HG03469 (cell line): Measurements from ENCODE around the gene RPRD1B.

ENCODE experiments used
- ATAC-seq: cut with Tn5 transposase; IDR thresholded peaks from one replicate; pipeline ENCODE4 v1.9.1; 2021; ENCODE audit warnings: mild to moderate bottlenecking, moderate library complexity, moderate number of reproducible peaks; ENCODE audit not compliant: unreplicated experiment

RPRD1B gene

GRCh38 chr20:38067717-38068365 lies 34.3 kb downstream of the RPRD1B start:
- no peak for ATAC-seq

DNA sequence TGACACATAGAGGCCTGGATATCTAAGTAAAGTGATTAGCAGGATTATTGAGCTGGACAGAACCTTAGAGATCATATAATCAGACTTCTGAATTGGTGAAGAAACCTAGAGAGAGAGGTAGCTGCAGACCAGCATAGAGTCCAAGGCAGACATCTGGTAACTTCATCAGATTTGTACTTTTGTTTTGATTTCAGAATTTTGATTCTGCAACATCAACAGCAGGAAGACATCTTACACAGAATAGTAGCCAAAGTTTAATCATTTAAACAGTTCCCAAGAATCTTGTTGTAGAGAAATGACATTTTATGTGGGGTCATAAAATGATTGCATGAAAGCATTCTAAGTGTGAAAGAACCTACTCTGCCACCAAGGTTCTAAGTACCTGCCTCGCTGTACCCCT lies 39.4 kb downstream of the RPRD1B start:
- no peak for ATAC-seq

GRCh38 chr20:38073307-38074071 lies 39.9 kb downstream of the RPRD1B start:
- no peak for ATAC-seq

DNA sequence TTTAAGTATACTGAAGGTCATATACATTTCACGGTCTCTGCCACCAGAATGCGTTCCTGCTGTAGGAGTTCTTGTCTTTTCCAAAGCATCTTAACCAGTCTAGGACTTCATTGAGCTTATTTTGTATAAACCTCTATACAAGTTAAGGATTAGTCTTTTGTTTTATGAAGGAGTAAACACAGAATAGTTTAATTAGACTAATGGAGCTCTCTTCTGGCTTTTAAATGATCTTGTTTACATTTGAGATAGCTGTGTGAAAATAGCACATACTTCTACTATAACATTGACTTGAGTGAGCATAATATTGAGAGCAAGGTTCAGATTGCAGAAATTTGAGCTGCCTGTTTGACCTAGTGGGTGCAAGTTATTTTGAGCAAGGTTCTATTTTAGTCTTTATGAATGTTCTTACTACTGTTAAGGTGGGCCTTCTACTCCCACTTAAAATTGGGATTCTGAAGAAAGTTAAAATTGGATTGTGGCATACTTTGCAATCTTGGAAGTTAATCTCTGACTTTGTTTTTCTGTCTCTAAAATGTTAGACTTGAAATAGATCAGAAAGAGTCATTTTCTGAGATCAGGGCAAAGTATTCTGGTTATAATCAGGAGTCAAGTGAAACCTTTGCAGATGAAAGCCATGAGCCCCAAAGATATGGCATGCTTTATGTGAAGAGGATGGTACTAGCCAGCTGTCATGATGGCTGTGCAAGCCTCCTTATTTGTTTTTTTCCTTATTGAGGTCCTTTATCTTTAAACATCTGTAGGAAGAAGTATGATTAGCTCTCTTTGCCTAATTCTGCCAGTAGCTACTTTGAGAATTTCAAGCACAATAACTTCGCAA lies 41.8 kb downstream of the RPRD1B start:
- ATAC-seq = no peak

DNA sequence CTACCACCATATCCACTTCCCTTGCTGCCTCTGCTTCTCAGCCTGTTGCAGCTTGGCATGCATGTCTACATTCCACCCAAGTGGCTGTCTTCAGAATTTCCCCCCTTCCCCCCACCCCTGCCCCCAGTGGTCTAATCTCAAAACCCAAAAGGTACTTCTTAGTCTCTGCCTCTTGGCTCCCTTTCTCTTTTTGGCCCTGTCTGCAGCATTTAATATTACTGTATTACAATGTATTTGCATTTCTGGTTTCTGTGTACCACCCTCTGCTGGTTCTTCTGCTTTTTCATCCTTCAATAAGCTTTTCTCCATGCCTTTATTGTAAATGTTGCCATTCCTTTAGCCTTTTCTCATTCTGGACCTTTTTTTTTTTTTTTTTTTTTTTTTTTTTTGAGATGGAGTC lies 43.0 kb downstream of the RPRD1B start:
- no peak for ATAC-seq

DNA sequence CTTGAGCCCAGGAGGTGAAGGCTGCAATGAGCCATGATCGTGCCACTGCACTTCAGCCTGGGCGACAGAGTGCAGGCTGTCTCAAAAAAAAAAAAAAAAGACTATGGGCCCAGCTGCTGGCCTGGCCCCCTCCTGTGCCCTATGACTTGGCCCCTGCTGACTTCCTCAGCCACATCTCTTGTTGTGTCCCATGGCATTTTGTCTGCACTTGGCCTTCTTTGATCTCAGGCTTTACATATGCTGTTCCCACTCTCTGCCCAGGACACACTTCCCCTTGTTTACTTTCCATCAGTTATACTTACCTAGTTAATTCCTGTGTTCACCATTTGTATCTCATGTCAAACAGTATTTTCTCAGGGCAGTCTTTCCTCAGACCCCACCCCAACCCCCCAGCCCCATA lies 44.5 kb downstream of the RPRD1B start:
- ATAC-seq = no peak

DNA sequence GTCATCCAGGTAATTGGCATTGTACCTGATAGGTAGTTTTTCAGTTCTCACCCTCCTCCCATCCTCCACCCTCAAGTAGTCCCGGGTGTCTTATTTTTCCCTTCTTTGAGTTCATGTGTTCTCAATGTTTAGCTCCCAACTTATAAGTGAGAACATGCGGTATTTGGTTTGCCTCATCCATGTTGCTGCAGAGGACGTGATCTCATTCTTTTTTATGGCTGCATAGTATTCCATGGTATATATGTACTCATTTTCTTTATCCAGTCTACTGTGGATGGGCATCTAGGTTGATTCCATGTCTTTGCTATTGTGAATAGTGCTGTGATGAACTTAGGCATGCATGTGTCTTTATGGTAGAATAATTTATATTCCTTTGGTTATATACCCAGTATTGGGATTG lies 45.8 kb downstream of the RPRD1B start:
- ATAC-seq = no peak

- no peak for ATAC-seq
Measured at GRCh38 chr20:38081575-38081974, 48.0 kb downstream of the RPRD1B start.

DNA sequence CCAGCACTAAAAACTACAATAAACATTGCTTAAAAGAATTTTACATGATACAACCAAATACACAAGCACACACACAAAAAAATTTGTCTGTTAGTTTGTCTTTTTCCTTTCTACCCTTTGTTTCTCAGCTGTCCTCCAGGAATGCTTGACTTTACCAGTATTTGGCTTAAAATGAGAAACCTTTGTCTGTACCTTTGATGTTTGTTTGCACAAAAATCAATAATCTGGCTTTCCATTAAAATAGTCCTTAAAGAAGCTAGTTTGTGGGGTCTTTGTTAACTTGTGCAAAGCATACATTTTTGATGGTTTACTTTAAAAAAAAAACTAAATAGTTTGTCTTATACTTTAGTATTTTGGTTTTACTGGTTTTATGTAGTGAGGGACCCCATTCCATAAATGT lies 49.3 kb downstream of the RPRD1B start:
- no peak for ATAC-seq

DNA sequence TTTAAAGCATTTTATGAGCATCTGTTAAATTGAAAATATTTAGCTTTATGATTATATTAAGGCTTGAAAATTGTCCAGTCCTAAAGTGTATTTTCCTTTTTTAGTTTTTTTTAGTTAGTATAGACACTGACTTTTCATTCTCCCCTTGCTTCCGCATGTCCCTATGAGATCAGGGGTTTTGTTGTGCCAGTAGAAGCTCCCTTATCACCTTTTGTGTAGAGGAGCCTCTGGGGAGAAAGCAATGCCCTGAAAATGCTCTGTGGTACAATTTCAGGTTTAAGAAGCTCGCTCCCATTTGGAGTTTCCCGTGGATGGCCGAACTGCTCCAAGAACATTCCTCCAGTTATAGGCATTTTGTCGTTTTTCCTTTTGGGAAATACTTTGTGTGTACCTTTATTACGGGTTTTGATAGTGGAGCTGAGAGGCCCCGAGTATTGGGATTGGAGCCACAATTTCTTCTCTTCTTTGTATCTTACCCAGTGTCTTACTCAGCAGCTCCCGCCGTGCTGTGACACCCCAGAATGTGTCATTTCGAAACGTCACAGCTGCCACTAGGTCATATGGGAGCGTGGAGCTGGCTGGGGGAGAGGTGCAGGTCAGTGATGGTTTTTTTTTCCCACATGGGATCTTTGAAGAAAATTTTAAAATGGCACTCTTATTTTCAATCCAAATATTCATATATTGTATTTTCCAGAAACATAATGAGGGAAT lies 49.9 kb downstream of the RPRD1B start:
- no peak for ATAC-seq

GRCh38 chr20:38084425-38084951 lies 50.9 kb downstream of the RPRD1B start:
- no peak for ATAC-seq

- no peak for ATAC-seq
Measured at GRCh38 chr20:38085026-38085425, 51.5 kb downstream of the RPRD1B start.

DNA sequence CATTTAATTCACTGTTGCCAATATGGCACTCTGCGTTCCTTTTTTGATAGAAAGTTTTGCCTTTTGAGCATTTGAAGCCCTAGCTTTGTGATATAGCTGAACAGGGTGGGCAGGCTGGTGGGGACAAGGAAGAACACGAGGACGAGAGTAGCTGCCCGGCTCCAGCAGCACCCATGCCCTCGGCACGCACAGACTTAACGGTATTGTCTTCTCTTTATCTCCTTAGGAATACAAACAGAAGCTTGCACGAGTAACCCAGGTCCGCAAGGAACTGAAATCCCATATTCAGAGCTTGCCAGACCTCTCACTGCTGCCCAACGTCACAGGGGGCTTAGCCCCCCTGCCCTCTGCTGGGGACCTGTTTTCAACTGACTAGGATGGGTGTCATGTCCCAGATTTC lies 56.0 kb downstream of the RPRD1B start:
- no peak for ATAC-seq

GRCh38 chr20:38090061-38090460 lies 56.5 kb downstream of the RPRD1B start:
- no peak for ATAC-seq

GRCh38 chr20:38091441-38092216 lies 58.1 kb downstream of the RPRD1B start:
- no peak for ATAC-seq

GRCh38 chr20:38092260-38092857 lies 58.8 kb downstream of the RPRD1B start:
- ATAC-seq = no peak

- no peak for ATAC-seq
Measured at GRCh38 chr20:38092915-38093314, 59.4 kb downstream of the RPRD1B start.

GRCh38 chr20:38093641-38094077 lies 60.1 kb downstream of the RPRD1B start:
- ATAC-seq = no peak

DNA sequence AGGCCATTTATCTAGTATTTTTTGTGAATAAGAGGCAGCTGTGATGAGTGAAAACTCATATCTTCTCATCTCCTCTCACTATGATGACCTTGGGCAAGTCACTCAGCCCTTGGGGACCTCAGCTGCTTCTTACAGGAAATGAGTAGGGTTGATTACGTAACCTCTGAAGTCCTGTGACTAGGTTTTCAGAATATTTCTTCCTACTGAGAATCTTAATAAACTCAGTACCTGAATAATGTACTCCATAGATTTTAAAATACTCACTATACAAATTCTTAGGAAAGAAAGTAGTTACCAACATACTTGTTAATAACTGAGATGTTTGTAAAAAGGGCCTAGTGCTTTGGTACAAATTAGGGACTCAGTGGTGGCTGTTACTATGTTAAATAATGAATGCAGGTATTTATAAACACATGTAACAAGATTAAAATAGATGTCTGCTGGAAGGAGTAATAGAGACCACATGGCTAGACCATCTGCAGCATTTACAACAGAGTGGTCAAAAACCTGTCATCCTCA lies 60.9 kb downstream of the RPRD1B start:
- peak; percentile 61 for ATAC-seq
